Testis (tissue), 2 donors: Measurements from ENCODE around the gene HDAC9.

Source experiments
- CTCF ChIP-seq, 3 experiments: fragments of 450-650 bp in 2 of 3; fragments of 200-600 bp in 1 of 3; sonication (generic) in 1 of 3; IDR thresholded peaks; one replicate each; pipeline ENCODE4 v1.5.1; 2016 to 2019; ENCODE audit warnings: antibody characterized with exemption in 3 of 3, mild to moderate bottlenecking in 2 of 3, moderate library complexity in 1 of 3
- POLR2A ChIP-seq: fragments of 450-650 bp; IDR thresholded peaks from one replicate; pipeline ENCODE4 v1.6.1; 2017; ENCODE audit warnings: antibody characterized with exemption, mild to moderate bottlenecking, moderate library complexity

DNA sequence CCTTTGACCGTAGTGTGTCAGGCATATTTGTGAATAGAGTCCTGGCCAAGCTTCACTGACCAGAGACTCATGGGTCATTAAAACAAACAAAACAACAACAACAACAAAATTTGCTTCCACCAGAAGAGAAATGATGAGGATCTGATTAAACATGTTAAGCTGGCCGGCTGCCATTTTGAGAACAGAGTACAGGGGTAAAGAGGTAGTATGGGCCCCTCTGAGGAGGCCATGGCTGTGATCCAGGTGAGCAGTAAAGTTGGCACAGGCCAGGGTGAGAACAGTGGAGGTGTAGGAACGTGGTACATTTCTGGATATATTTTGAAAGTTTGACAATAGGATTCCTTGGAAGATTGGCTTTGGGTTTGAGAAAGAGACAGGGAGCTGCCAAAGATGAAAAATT is 369.4 kb downstream of the HDAC9 start:
- TF ChIP-seq CTCF (IDR thresholded peaks at IDR 0.05), result no peak
- no peak for TF ChIP-seq POLR2A
